SK-N-MC (cell line): ENCODE data around the gene ULK4.

Experiments used
- EZH2 ChIP-seq: fragments of 200-600 bp; sonication (generic); IDR thresholded peaks from one replicate; pipeline ENCODE4 v1.6.1; 2017; ENCODE audit warnings: antibody characterized with exemption
- FOXP2 ChIP-seq: optimal IDR thresholded peaks from 2 replicates; pipeline ENCODE3; 2011; ENCODE audit warnings: mild to moderate bottlenecking, moderate library complexity; ENCODE audit not compliant: insufficient read depth; ENCODE audit errors: extremely low read length, control extremely low read depth
- POLR2AphosphoS5 ChIP-seq: IDR thresholded peaks from 2 replicates; pipeline ENCODE4 v1.6.1; 2012; ENCODE audit warnings: mild to moderate bottlenecking, low read depth, low read length, borderline replicate concordance

GRCh38 chr3:41986561-41986960, 24.7 kb upstream of the ULK4 start:
- TF ChIP-seq POLR2AphosphoS5 (no peak), EZH2 (no peak), FOXP2 (no peak)
